ENCODE data around the gene MLX.

- TF ChIP-seq RXRA (IDR thresholded peaks at IDR 0.05; ENCODE audit: insufficient read depth, low read depth, low read length) (no peak), ATF3 (IDR thresholded peaks at IDR 0.05; ENCODE audit: insufficient read depth, low read depth, low read length) (peak; percentile 73; the same call in 1 of the 2 replicates), CREB1 (IDR thresholded peaks at IDR 0.05) (no peak), CTCF (IDR thresholded peaks at IDR 0.05; ENCODE audit: control extremely low read depth in 1 of 3, insufficient read depth in 1 of 3, low read depth in 1 of 3, low read length in 3 of 3) (no peak), NANOG (IDR thresholded peaks at IDR 0.05; ENCODE audit: insufficient read depth, low read depth, low read length, poor library complexity, severe bottlenecking) (no peak), RAD21 (IDR thresholded peaks at IDR 0.05 in 1 of 2, conservative IDR thresholded peaks at IDR 0.05 in 1 of 2; ENCODE audit: low read depth in 2 of 2, low read length in 2 of 2) (no peak), YY1 (IDR thresholded peaks at IDR 0.05; ENCODE audit: low read depth, low read length) (no peak)
Measured at GRCh38 chr17:42536048-42536371, 30.9 kb upstream of the MLX start, which contains the start of gene NAGLU.
